Endodermal cell (in vitro differentiated cells): Measurements from ENCODE around the gene ADORA3. TPM values are rescaled to one million over a fixed set of nuclear protein-coding genes. Genes with fewer than 3 reads are reported as not detected.

Experiments used
- DNase-seq: peaks from one replicate; pipeline ENCODE4 v3.0.0-alpha.2; 2017
- H3K27ac ChIP-seq: 2 replicates; pipeline ENCODE4 v1.5.1; 2013; ENCODE audit warnings: mild to moderate bottlenecking, low read depth, low read length, moderate library complexity
- H3K27me3 ChIP-seq: 2 replicates; pipeline ENCODE4 v1.6.1; 2013; ENCODE audit warnings: mild to moderate bottlenecking, low read length, moderate library complexity; ENCODE audit not compliant: insufficient read depth, control insufficient read depth, poor library complexity, severe bottlenecking
- H3K36me3 ChIP-seq: 2 replicates; pipeline ENCODE4 v1.7.0; 2013; ENCODE audit warnings: mild to moderate bottlenecking, low read length, moderate library complexity; ENCODE audit not compliant: control insufficient read depth, insufficient read depth
- H3K4me1 ChIP-seq: one replicate; pipeline ENCODE4 v1.7.0; 2013; ENCODE audit warnings: low read length; ENCODE audit not compliant: control insufficient read depth, insufficient read depth
- H3K4me3 ChIP-seq: 2 replicates; pipeline ENCODE4 v1.5.1; 2013; ENCODE audit warnings: mild to moderate bottlenecking, low read length, moderate library complexity
- H3K9ac ChIP-seq: 2 replicates; pipeline ENCODE4 v1.6.1; 2013; ENCODE audit warnings: mild to moderate bottlenecking, low read length, moderate library complexity; ENCODE audit not compliant: poor library complexity, severe bottlenecking; ENCODE audit errors: extremely low read depth
- H3K9me3 ChIP-seq: 2 replicates; pipeline ENCODE4 v1.6.1; 2013; ENCODE audit warnings: mild to moderate bottlenecking, low read length, moderate library complexity; ENCODE audit not compliant: control insufficient read depth
- H3K27ac Mint-ChIP-seq: 2 replicates; pipeline ENCODE4 v1.8.0; 2020; ENCODE audit warnings: mixed read lengths
- H3K27me3 Mint-ChIP-seq: 2 replicates; pipeline ENCODE4 v1.8.0; 2021; ENCODE audit warnings: mild to moderate bottlenecking, mixed read lengths; ENCODE audit not compliant: insufficient read depth
- H3K36me3 Mint-ChIP-seq: 2 replicates; pipeline ENCODE4 v1.8.0; 2020; ENCODE audit warnings: low read depth, mixed read lengths
- H3K4me1 Mint-ChIP-seq: 2 replicates; pipeline ENCODE4 v1.8.0; 2020; ENCODE audit warnings: mixed read lengths
- H3K4me3 Mint-ChIP-seq: 2 replicates; pipeline ENCODE4 v1.8.0; 2020; ENCODE audit warnings: mild to moderate bottlenecking, moderate library complexity, mixed read lengths
- H3K9me3 Mint-ChIP-seq: 2 replicates; pipeline ENCODE4 v1.8.0; 2020; ENCODE audit warnings: mild to moderate bottlenecking, mixed read lengths
- CTCF ChIP-seq: fragments of 200-600 bp; sonication (generic); conservative IDR thresholded peaks from 2 replicates; pipeline ENCODE4 v1.5.0; 2021; ENCODE audit warnings: antibody characterized with exemption, mild to moderate bottlenecking
- whole genome bisulfite sequencing, 2 experiments: methylation state at CpG; one replicate each; pipeline versions ENCODE4 v1.1.5 to v1.1.7; 2013; ENCODE audit warnings: missing lambda C conversion rate in 2 of 2, mixed read lengths in 1 of 2; ENCODE audit not compliant: insufficient coverage in 1 of 2, insufficient read length in 1 of 2; 5-methylcytosine and 5-hydroxymethylcytosine counted together
- total RNA-seq, 2 donors: library from RNA; stranded (reverse); fragmentation: NEBNext Ultra II Directional in 1 of 2; extraction: Animal tissue kit (Norgen Biotek cat#: 25700) in 1 of 2; gene quantifications; 2 replicates in 1 of 2; 3 replicates in 1 of 2; pipeline ENCODE4 v1.2.1, GENCODE V29; 2021

Gene ADORA3
- total RNA-seq, 2 donors from 2014 or later = not detected

DNA sequence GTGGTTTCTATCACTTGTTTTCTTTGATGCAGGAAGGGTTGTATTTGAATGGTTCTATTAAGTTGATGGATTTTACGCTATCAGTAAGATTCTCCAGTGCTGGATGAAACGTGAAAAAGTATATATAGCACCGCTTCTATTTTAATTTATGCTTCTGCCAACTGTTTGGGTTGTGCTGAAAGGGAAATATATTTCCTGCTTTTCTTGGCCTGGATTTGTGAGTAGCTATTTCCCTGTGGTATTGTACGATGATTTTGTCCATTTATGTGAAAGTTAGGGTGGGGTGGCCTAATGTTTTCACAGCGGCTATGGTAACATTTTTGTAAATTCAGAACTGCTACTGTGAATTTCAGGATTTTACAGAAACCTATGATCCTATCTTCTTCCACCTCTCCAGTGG lies 29.3 kb downstream of the ADORA3 start:
- 96 to 100% methylated on average over 4 to 5 of the region's 5 CpGs for WGBS, 2 experiments
- no peak overlapping the region for H3K27ac Mint-ChIP-seq

GRCh38 chr1:111471538-111471937 lies 31.9 kb downstream of the ADORA3 start:
- no peaks in the 10 kb centered on the region for H3K9me3 ChIP-seq
- Mint-ChIP-seq H3K27me3 (no peaks in the 10 kb centered on the region), H3K36me3 (no peaks in the 10 kb centered on the region), H3K4me1 (no peaks in the 10 kb centered on the region), H3K9me3 (no peaks in the 10 kb centered on the region), H3K27ac (no peak overlapping the region), H3K4me3 (no peak overlapping the region)
- H3K4me1 ChIP-seq = peaks cover 4% of the 10 kb centered on the region
- no peak for DNase-seq
- H3K9ac ChIP-seq = no peak overlapping the region
- 100% methylated on average over 3 of the region's 3 CpGs; no CpG with 5 or more reads in 1 of the 2 experiments for WGBS, 2 experiments
- no peaks in the 10 kb centered on the region for H3K27me3 ChIP-seq
- no peaks in the 10 kb centered on the region for H3K36me3 ChIP-seq
- TF ChIP-seq CTCF = no peak
- no peak overlapping the region for H3K4me3 ChIP-seq
- H3K27ac ChIP-seq = no peak overlapping the region

More for the DNA sequence above, 29.3 kb downstream of the ADORA3 start:
- Histone ChIP-seq H3K9ac (no peak overlapping the region), H3K27me3 (no peaks in the 10 kb centered on the region), H3K9me3 (no peaks in the 10 kb centered on the region), H3K4me3 (no peak overlapping the region), H3K27ac (no peak overlapping the region), H3K4me1 (no peaks in the 10 kb centered on the region), H3K36me3 (no peaks in the 10 kb centered on the region)
- no peak for DNase-seq
- Mint-ChIP-seq H3K9me3 (no peaks in the 10 kb centered on the region), H3K27me3 (no peaks in the 10 kb centered on the region), H3K4me3 (no peak overlapping the region), H3K36me3 (no peaks in the 10 kb centered on the region), H3K4me1 (no peaks in the 10 kb centered on the region)
- TF ChIP-seq CTCF = no peak

- no peak overlapping the region for H3K4me3 Mint-ChIP-seq
- no peaks in the 10 kb centered on the region for H3K36me3 Mint-ChIP-seq
- WGBS, 2 experiments = 87 to 89% methylated on average over 3 of the region's 3 CpGs
- H3K4me1 Mint-ChIP-seq = no peaks in the 10 kb centered on the region
- H3K27me3 Mint-ChIP-seq = no peaks in the 10 kb centered on the region
- no peak overlapping the region for H3K27ac Mint-ChIP-seq
- Histone ChIP-seq H3K4me1 (peaks cover 4% of the 10 kb centered on the region), H3K4me3 (no peak overlapping the region), H3K36me3 (no peaks in the 10 kb centered on the region), H3K27ac (no peak overlapping the region), H3K27me3 (no peaks in the 10 kb centered on the region), H3K9me3 (no peaks in the 10 kb centered on the region), H3K9ac (no peak overlapping the region)
- no peaks in the 10 kb centered on the region for H3K9me3 Mint-ChIP-seq
- no peak for TF ChIP-seq CTCF
- DNase-seq = no peak
Measured at GRCh38 chr1:111471012-111471411, 32.4 kb downstream of the ADORA3 start.
